Pancreas (tissue), 10 donors: ENCODE measurements around the gene PDE6D. TPM values are rescaled to one million over a fixed set of nuclear protein-coding genes. Genes with fewer than 3 reads are reported as not detected.
A peak's percentile ranks its signal among the peaks of the same experiment; 100 is the strongest.

ENCODE experiments used
- ATAC-seq, 4 donors: fragments of 200-7000 bp; cut with Tn5 transposase; one replicate each; pipeline versions ENCODE4 v1.8.0 to v1.9.1; 2020; ENCODE audit warnings: mild to moderate bottlenecking in 4 of 4, moderate library complexity in 4 of 4
- DNase-seq, 6 donors: peaks; one replicate each; pipeline ENCODE4 v3.0.0-alpha.2; 2020
- FAIRE-seq: peaks from 2 replicates; lab custom pipeline; 2012; peaks lifted over from hg19 to GRCh38; lab: Jason Lieb, UNC
- H3K27ac ChIP-seq, 4 donors: fragments of 200-600 bp; sonication (generic); 1 replicate in 3 of 4; 2 replicates in 1 of 4; pipeline versions ENCODE4 v1.5.0 to v1.8.0; 2020
- H3K27me3 ChIP-seq, 4 donors: fragments of 200-600 bp; one replicate each; pipeline ENCODE4 v1.8.0; 2021
- H3K36me3 ChIP-seq, 3 donors: fragments of 200-600 bp; sonication (generic) in 1 of 3; one replicate each; pipeline versions ENCODE4 v1.5.0 to v1.8.0; 2020 to 2021
- H3K4me1 ChIP-seq, 3 donors: fragments of 200-600 bp; one replicate each; pipeline ENCODE4 v1.8.0; 2021
- H3K4me3 ChIP-seq, 4 donors: fragments of 200-600 bp; sonication (generic) in 2 of 4; one replicate each; pipeline versions ENCODE4 v1.5.0 to v1.8.0; 2020 to 2021
- H3K9me3 ChIP-seq, 4 donors: fragments of 200-600 bp; one replicate each; pipeline ENCODE4 v1.8.0; 2021
- WGBS, 2 donors: extraction: QIAGEN DNeasy Blood & Tissue Kit; methylation state at CpG; one replicate each; pipeline ENCODE4 v1.1.7; 2013; 5-methylcytosine and 5-hydroxymethylcytosine counted together
- intact Hi-C, 3 donors: fragments of 100-400 bp; cut with DNase I; formaldehyde crosslinking; loops; one replicate each; pipeline versions ENCODE4 v1.11.1 to v1.14.2; 2022
- polyA plus RNA-seq, 2 donors: library from polyadenylated mRNA; stranded (reverse); fragments of 200-250 nt; gene quantifications; one replicate each; pipeline ENCODE4 v1.2.3, GENCODE V29; 2013
- total RNA-seq, 6 donors: library from RNA; stranded (reverse); fragmentation: NEBNext Ultra II Directional in 4 of 6; extraction: Animal tissue kit (Norgen Biotek cat#: 25700) in 4 of 6; gene quantifications; one replicate each; pipeline versions ENCODE4 v1.2.1 to v1.2.4, GENCODE V29; 2021 to 2023
- TF ChIP-seq, protein P1 (sequence below), 4 donors: fragments of 200-600 bp; sonication (generic) in 3 of 4; IDR thresholded peaks; one replicate each; pipeline versions ENCODE4 v1.5.0 to v1.8.0; 2021; ENCODE audit warnings: antibody characterized with exemption in 4 of 4
- donor health status: healthy with polysubstance abuse.
- donor health status: DM: no; HTN: no; CAD: no; lungs with moderate emphysema.
- donor health status: DM: no; HTN: no; CAD: no.
- donor health status: control.
- donor health status: control.
- donor health status: Bipolar disorder and iron deficiency.
- donor health status: DM: yes; HTN: yes; CAD: no.
- donor health status: DM: no; HTN: no; CAD: no.
- donor health status: DM: no; HTN: no; CAD: no.
- donor health status: DM: yes; HTN: yes; CAD: no.

PDE6D gene
- total and polyA plus RNA-seq, 8 donors = 5.6 to 14.0 (median 7.6) TPM

DNA sequence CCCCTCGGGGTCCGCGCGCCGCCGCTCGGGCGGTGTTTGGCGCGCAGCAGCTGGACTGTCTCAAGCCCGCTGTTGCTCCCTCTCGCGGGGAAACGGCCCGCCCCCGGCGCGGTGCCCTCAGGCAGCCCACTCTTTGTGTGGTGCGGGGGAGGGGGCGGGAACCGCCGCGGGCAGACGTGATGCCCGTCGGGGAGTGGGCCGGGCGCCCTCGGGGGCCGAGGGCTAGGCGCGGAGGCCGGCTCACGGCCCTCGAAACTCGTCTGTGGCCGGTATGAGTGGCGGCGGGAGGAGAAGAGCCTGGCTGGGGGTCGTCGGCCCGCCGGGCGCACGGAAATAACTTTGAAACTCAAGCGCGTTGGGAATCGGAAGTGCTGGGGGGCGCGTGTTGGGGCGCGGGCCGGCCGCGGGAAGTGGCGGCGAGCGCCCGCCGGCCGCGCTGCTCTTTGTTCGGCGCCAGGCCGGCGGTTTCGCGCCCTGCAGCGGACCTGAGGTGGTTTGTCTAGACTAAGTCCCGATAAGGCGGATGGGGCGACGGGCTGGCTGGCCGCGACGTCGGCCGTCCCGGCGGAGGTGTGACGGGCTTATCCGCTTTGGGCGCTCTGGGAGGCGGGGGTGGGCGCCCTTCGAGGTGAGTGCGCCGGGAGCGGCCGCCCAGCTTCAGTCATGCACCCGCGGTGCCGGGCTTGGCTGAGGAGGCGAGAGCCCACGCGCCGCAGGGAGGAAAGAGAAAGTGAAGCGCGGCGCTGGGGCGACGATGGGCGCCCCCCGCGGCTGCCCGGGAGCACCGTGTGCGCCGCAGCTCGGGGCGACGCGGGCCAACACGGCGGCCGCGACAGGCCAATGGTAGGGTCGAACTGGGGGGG is 72.1 kb downstream of the PDE6D start:
- no peak for FAIRE-seq
- no peaks in the 10 kb centered on the region for H3K9me3 ChIP-seq
- peaks cover 10 to 20% (median 14%) of the 10 kb centered on the region in 3 donors for H3K4me1 ChIP-seq
- ATAC-seq = peak in 2 of 4 donors; percentile 0
- peak overlapping the region; percentile 96 to 100 (median 98) for H3K27ac ChIP-seq
- TF ChIP-seq, protein P1, sequence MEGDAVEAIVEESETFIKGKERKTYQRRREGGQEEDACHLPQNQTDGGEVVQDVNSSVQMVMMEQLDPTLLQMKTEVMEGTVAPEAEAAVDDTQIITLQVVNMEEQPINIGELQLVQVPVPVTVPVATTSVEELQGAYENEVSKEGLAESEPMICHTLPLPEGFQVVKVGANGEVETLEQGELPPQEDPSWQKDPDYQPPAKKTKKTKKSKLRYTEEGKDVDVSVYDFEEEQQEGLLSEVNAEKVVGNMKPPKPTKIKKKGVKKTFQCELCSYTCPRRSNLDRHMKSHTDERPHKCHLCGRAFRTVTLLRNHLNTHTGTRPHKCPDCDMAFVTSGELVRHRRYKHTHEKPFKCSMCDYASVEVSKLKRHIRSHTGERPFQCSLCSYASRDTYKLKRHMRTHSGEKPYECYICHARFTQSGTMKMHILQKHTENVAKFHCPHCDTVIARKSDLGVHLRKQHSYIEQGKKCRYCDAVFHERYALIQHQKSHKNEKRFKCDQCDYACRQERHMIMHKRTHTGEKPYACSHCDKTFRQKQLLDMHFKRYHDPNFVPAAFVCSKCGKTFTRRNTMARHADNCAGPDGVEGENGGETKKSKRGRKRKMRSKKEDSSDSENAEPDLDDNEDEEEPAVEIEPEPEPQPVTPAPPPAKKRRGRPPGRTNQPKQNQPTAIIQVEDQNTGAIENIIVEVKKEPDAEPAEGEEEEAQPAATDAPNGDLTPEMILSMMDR (IDR thresholded peaks at IDR 0.05) = no peak
- H3K4me3 ChIP-seq = peak overlapping the region; percentile 88 to 100 (median 96)
- DNase-seq = peak; percentile 60 to 90 (median 75)
- intact Hi-C loops = no loop called here
- no peaks in the 10 kb centered on the region for H3K27me3 ChIP-seq
- WGBS, 2 donors = 0% methylated on average over 91 to 118 of the region's 118 CpGs
- peaks cover 6 to 17% (median 10%) of the 10 kb centered on the region in 3 donors for H3K36me3 ChIP-seq

DNA sequence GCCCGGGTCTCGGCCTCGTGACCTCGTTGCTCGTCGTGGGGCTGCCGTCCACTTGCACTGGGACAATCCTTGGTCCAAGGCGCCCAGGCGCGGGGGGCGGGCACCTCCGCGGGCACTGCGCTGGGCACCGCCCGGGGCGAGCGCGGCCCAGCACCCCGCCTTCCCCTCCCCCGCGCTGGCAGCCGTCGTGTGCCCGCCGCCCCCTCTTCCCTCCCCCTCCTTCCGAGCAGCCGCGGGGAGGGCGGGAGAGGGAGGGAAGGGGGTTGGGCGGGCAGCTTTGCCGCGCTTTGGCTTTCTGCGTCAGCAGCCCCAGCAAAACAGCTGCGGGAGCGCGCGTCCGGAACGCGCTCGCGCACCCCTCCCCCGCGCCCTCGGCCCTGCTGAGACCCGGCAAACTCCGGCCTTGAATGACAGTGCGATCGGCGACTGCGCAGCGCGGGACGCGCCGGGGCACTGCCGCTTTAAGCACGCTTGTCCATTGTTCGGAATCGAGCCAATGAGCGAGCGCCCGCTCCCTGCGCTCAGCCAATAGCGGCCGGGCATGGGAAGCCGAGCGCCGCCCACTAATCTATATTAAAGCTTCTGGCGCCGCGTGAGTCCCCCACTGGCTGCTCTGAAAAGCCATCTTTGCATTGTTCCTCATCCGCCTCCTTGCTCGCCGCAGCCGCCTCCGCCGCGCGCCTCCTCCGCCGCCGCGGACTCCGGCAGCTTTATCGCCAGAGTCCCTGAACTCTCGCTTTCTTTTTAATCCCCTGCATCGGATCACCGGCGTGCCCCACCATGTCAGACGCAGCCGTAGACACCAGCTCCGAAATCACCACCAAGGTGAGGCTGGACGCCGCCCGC is 72.9 kb downstream of the PDE6D start, which contains the start of gene PTMA:
TSS of gene PTMA (plus strand) at position 599 of the 846 bp plus-strand sequence. CDS start at position 781, 182 bp downstream.
- Histone ChIP-seq H3K27me3 (no peaks in the 10 kb centered on the region), H3K4me3 (peak within 1 kb of the TSS; percentile 88 to 100 (median 96)), H3K4me1 (peaks cover 10 to 20% (median 14%) of the 10 kb centered on the region in 3 donors), H3K27ac (peak within 1 kb of the TSS; percentile 99 to 100 (median 100)), H3K36me3 (peaks cover 6 to 13% (median 10%) of the 10 kb centered on the region in 3 donors), H3K9me3 (no peaks in the 10 kb centered on the region)
- TF ChIP-seq, protein P1 (IDR thresholded peaks at IDR 0.05) = no peak
- no peak for FAIRE-seq
- DNase-seq = peak; percentile 98 to 100 (median 100)
- 0 to 1% methylated on average over 68 to 95 of the region's 97 CpGs for WGBS, 2 donors
- peak; percentile 56 to 71 (median 64) for ATAC-seq
- intact Hi-C loops = no loop called here

DNA sequence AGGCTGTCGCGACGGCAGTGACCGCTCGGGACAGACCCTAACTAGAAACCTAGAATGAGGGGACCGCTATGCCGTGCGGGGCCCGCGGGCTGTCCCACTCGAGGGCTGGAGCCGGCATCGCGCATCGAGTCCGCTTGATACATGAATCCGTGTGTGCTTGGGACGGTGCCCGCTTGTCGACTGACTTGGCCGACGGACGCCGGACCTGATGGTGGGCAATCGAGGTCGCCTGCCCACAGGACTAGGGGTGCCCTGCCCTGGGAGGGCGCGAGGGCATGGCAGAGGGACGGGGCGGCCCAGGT is 73.5 kb downstream of the PDE6D start:
- intact Hi-C loops = no loop called here
- no peak for FAIRE-seq
- DNase-seq = no peak
- TF ChIP-seq, protein P1 (IDR thresholded peaks at IDR 0.05) = no peak
- H3K9me3 ChIP-seq = no peaks in the 10 kb centered on the region
- ATAC-seq = peak in 3 of 4 donors; percentile 0
- WGBS, 2 donors = 1 to 3% methylated on average over 25 to 30 of the region's 30 CpGs
- no peaks in the 10 kb centered on the region for H3K27me3 ChIP-seq
- peak overlapping the region; percentile 99 to 100 (median 100) for H3K27ac ChIP-seq
- H3K4me1 ChIP-seq = peaks cover 10 to 25% (median 14%) of the 10 kb centered on the region in 3 donors
- peaks cover 6 to 10% (median 9%) of the 10 kb centered on the region in 3 donors for H3K36me3 ChIP-seq
- H3K4me3 ChIP-seq = peak overlapping the region; percentile 18 to 88 (median 57)

DNA sequence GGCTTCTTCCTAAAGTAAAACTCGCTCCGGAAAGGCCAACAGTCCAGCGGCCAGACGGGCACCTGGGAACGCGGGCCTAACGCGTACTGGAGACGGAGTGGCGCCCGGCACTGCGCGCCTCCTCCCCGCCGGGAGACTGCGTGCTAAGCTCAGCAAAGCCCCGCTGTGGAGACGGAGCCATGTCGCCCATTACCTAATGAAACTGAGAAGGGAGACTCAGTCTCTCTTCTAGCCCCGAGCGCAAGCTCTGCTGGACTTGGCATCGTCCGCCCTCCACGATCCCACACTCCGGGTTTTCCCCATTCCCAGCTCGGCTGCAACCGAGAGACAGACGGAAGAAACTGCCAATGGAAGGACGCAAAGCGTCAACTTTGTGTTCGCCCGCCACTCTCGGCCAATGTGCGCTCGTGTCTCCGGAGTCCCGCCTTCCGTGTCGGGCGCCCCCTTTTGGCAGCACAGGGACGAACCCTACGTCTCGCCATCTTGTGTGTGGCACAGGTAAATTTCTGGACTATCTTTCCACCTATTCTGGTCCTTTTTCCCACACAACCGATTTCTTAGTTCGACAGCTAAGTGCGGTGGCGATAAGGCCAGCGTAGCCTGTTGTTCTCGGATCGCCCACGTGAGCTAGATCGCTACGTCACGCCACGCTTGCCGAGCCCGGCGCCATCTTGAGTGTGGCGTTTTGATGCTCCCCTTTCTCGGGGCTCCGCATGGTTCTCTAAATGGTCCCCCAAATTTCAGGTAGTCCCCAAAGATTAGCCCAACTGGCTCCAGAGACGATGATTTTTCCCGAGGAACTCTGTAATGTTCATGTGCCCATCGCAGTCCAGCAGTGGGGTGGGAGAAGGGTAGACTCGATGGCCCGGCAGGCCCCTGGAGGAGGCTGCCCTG is 74.1 kb downstream of the PDE6D start:
- Histone ChIP-seq H3K27me3 (no peaks in the 10 kb centered on the region), H3K4me1 (peaks cover 12 to 25% (median 15%) of the 10 kb centered on the region in 3 donors), H3K4me3 (peak overlapping the region; percentile 47 to 88 (median 79)), H3K9me3 (no peaks in the 10 kb centered on the region), H3K36me3 (peaks cover under 1 to 4% (median 3%) of the 10 kb centered on the region in 3 donors), H3K27ac (peak overlapping the region; percentile 99 to 100 (median 100))
- peak; percentile 51 to 75 (median 68) for ATAC-seq
- TF ChIP-seq, protein P1 (IDR thresholded peaks at IDR 0.05) = peak; percentile 59 to 88 (median 78)
- intact Hi-C loops = no loop called here
- FAIRE-seq = no peak
- peak; percentile 98 to 99 (median 98) for DNase-seq
- 1% methylated on average over 66 of the region's 66 CpGs for WGBS, 2 donors
